Transverse colon (tissue), 4 donors: ENCODE results near the gene TBL1Y. TPM values are rescaled to one million over a fixed set of nuclear protein-coding genes. Genes with fewer than 3 reads are reported as not detected.
"Not testable (repeated sequence)": the region's sequence is repeated elsewhere in the genome, so short reads cannot be mapped to it uniquely, and the experiment has no call there.

ENCODE experiments used
- DNase-seq: peaks from one replicate; pipeline ENCODE4 v3.0.0-alpha.2; 2019
- H3K27ac ChIP-seq, 4 donors: fragments of 200-600 bp; sonication (generic); 2 replicates each; pipeline ENCODE4 v1.5.1; 2016 to 2018; ENCODE audit warnings: inconsistent platforms in 4 of 4
- H3K27me3 ChIP-seq: fragments of 200-600 bp; sonication (generic); 2 replicates; pipeline ENCODE4 v1.5.1; 2017; ENCODE audit warnings: inconsistent platforms
- H3K36me3 ChIP-seq, 4 donors: fragments of 200-600 bp; sonication (generic); 2 replicates each; pipeline ENCODE4 v1.5.1; 2017 to 2019; ENCODE audit warnings: inconsistent platforms in 4 of 4
- H3K4me1 ChIP-seq, 4 donors: fragments of 200-600 bp; sonication (generic); 2 replicates each; pipeline ENCODE4 v1.5.1; 2017 to 2020; ENCODE audit warnings: inconsistent platforms in 4 of 4
- H3K4me3 ChIP-seq, 4 donors: fragments of 200-600 bp; sonication (generic); 1 replicate in 1 of 4; 2 replicates in 3 of 4; pipeline versions ENCODE4 v1.5.1 to v1.6.1; 2017 to 2019; ENCODE audit warnings: inconsistent platforms in 4 of 4
- H3K9me3 ChIP-seq, 2 donors: fragments of 200-600 bp; sonication (generic); 2 replicates each; pipeline ENCODE4 v1.5.1; 2017 to 2019; ENCODE audit warnings: inconsistent platforms in 2 of 2
- EP300 ChIP-seq: sonication (generic); formaldehyde crosslinking; IDR thresholded peaks from one replicate; pipeline ENCODE4 v1.6.1; 2017; ENCODE audit warnings: antibody characterized with exemption, low read depth
- POLR2A ChIP-seq: fragments of 450-650 bp; IDR thresholded peaks from one replicate; pipeline ENCODE4 v1.6.1; 2016; ENCODE audit warnings: antibody characterized with exemption, mild to moderate bottlenecking, moderate library complexity
- POLR2AphosphoS5 ChIP-seq, 3 donors: sonication (generic); formaldehyde crosslinking; IDR thresholded peaks; one replicate each; pipeline ENCODE4 v1.6.1; 2016; ENCODE audit warnings: antibody characterized with exemption in 3 of 3
- WGBS, 2 donors: methylation state at CpG; one replicate each; pipeline ENCODE4 v1.1.5; 2018; ENCODE audit warnings: low coverage in 1 of 2; 5-methylcytosine and 5-hydroxymethylcytosine counted together
- in situ Hi-C, 4 donors: fragments of 200-750 bp; cut with MboI; loops; one replicate each; pipeline versions ENCODE4 v1.15.0 to v1.15.1; 2017; ENCODE audit warnings: low sequenced_read_pairs in 3 of 4, low pct_ligation_motif_present in 1 of 4, low pct_unique_long_range_greater_than_20kb in 1 of 4
- intact Hi-C: fragments of 100-400 bp; cut with DNase I; formaldehyde crosslinking; loops from one replicate; pipeline ENCODE4 v1.15.1; 2023; ENCODE audit warnings: low total_unique reads
- total RNA-seq, 4 donors: library from RNA; depleted of rRNA; stranded (reverse); fragments of >200 nt; gene quantifications; one replicate each; pipeline ENCODE4 v1.1.0, GENCODE V29; 2016
- TF ChIP-seq, protein P1 (sequence below), 5 experiments: fragments of 200-600 bp in 3 of 5; fragments of 450-650 bp in 2 of 5; sonication (generic) in 3 of 5; IDR thresholded peaks; 1 replicate in 2 of 5; 2 replicates in 3 of 5; pipeline ENCODE4 v1.5.1; 2016 to 2017; ENCODE audit warnings: antibody characterized with exemption in 5 of 5, inconsistent platforms in 3 of 5, mild to moderate bottlenecking in 2 of 5, moderate library complexity in 1 of 5

The TBL1Y gene
- total RNA-seq, 4 donors from 2014 or later: 0.68 TPM; not detected in 3

GRCh38 chrY:7040662-7041061, 130.2 kb downstream of the TBL1Y start:
- intact Hi-C loops: no loop called here
- H3K27ac ChIP-seq: no peak overlapping the region
- no peak for DNase-seq
- no peaks in the 10 kb centered on the region for H3K27me3 ChIP-seq
- H3K4me1 ChIP-seq: no peaks in the 10 kb centered on the region
- no peaks in the 10 kb centered on the region for H3K9me3 ChIP-seq
- H3K4me3 ChIP-seq: no peak overlapping the region
- WGBS, 2 donors: no CpG with 5 or more reads among the region's 5 CpGs
- no peak for TF ChIP-seq EP300
- no peak for TF ChIP-seq POLR2A
- no peak for TF ChIP-seq POLR2AphosphoS5 (IDR thresholded peaks at IDR 0.05)
- TF ChIP-seq, protein P1, sequence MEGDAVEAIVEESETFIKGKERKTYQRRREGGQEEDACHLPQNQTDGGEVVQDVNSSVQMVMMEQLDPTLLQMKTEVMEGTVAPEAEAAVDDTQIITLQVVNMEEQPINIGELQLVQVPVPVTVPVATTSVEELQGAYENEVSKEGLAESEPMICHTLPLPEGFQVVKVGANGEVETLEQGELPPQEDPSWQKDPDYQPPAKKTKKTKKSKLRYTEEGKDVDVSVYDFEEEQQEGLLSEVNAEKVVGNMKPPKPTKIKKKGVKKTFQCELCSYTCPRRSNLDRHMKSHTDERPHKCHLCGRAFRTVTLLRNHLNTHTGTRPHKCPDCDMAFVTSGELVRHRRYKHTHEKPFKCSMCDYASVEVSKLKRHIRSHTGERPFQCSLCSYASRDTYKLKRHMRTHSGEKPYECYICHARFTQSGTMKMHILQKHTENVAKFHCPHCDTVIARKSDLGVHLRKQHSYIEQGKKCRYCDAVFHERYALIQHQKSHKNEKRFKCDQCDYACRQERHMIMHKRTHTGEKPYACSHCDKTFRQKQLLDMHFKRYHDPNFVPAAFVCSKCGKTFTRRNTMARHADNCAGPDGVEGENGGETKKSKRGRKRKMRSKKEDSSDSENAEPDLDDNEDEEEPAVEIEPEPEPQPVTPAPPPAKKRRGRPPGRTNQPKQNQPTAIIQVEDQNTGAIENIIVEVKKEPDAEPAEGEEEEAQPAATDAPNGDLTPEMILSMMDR (IDR thresholded peaks at IDR 0.05): no peak
- in situ Hi-C loops: no loop called here
- H3K36me3 ChIP-seq: no peaks in the 10 kb centered on the region

DNA sequence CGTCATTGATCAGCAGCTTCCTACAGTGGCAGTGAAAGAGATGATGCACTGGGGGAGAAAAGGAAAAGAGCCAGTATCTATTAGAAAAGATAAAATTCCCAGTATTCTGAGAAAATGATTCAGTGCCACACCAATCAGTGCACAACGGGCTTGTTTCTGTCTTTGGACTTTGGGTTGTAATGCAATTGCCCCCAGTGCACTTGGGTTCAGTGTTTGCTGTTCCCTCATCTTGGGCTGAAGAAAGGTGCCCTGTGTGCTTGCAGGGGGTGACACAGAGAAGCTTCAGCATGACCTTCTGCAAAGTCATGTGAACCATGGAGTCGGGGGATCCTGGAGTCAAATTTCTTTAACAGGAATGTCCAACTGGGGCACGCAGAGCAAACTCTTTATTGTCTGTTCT, 131.5 kb downstream of the TBL1Y start:
- Histone ChIP-seq H3K36me3 (no peaks in the 10 kb centered on the region), H3K9me3 (no peaks in the 10 kb centered on the region), H3K27ac (no peak overlapping the region), H3K4me3 (no peak overlapping the region), H3K4me1 (no peaks in the 10 kb centered on the region), H3K27me3 (no peaks in the 10 kb centered on the region)
- in situ Hi-C loops (no loop called here), intact Hi-C loops (no loop called here)
- TF ChIP-seq EP300: no peak
- TF ChIP-seq POLR2AphosphoS5 (IDR thresholded peaks at IDR 0.05): no peak
- no peak for TF ChIP-seq POLR2A
- TF ChIP-seq, protein P1 (IDR thresholded peaks at IDR 0.05): no peak
- DNase-seq: no peak
- WGBS, 2 donors: no CpG with 5 or more reads among the region's 4 CpGs

DNA sequence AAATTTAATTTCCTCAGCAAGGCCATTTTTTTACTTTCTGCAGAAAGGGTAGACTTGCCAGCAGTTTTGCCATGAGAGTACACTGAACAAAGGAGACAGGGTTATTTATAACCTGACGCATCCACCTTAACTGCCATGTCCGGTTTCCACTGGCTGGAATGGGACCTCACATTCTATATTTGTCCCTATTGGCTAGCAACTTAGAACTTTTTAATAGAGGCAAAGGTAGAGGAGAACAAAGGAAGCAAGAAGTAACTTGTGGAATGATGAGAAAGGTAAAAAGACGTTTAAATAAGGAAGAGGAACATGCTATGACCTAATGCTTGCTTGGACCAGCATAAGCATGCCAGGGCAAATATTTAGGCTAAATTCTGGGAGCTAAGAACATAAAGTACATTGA, 142.0 kb downstream of the TBL1Y start:
- in situ Hi-C loops, H3K9me3 ChIP-seq, intact Hi-C loops, DNase-seq, H3K27ac ChIP-seq, H3K4me3 ChIP-seq, H3K4me1 ChIP-seq, H3K27me3 ChIP-seq, H3K36me3 ChIP-seq: not testable (repeated sequence)
- WGBS, 2 donors: no CpG with 5 or more reads among the region's 3 CpGs

GRCh38 chrY:7056886-7057285, 146.4 kb downstream of the TBL1Y start:
- Histone ChIP-seq H3K9me3 (no peaks in the 10 kb centered on the region), H3K27ac (no peak overlapping the region), H3K36me3 (no peaks in the 10 kb centered on the region), H3K4me3 (no peak overlapping the region), H3K27me3 (no peaks in the 10 kb centered on the region), H3K4me1 (no peaks in the 10 kb centered on the region)
- TF ChIP-seq EP300 (no peak), POLR2A (no peak), POLR2AphosphoS5 (IDR thresholded peaks at IDR 0.05) (no peak)
- TF ChIP-seq, protein P1 (IDR thresholded peaks at IDR 0.05): no peak
- DNase-seq: no peak
- in situ Hi-C loops (no loop called here), intact Hi-C loops (no loop called here)
- 17% methylated on average over 1 of the region's 5 CpGs; no CpG with 5 or more reads in 1 of the 2 donors for WGBS, 2 donors

DNA sequence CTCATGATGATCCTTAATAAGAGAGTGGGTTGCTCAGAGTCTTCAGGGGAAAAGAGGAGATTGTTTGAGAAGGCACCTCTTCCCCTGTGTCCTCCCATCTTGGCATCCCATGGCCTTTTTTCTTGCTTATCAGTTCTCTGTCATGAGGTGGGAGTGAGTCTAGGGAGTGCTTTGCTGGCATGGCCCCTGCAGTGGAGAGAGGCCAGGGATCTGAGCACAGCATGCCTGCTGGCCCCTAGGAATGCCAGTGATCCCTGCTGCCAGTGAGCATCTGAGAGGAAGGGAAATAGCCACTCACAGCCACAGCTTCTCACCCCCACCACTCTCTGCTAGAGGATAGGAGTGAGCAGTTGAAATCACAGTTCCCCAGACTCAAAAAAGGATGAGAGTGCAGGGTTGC, 168.2 kb downstream of the TBL1Y start:
- Histone ChIP-seq H3K4me3 (no peak overlapping the region), H3K27me3 (no peaks in the 10 kb centered on the region), H3K36me3 (no peaks in the 10 kb centered on the region), H3K27ac (no peak overlapping the region), H3K4me1 (no peaks in the 10 kb centered on the region), H3K9me3 (no peaks in the 10 kb centered on the region)
- TF ChIP-seq POLR2AphosphoS5 (IDR thresholded peaks at IDR 0.05) (no peak), EP300 (no peak)
- no peak for DNase-seq
- in situ Hi-C loops (no loop called here), intact Hi-C loops (no loop called here)

- intact Hi-C loops, H3K9me3 ChIP-seq, H3K36me3 ChIP-seq, H3K4me3 ChIP-seq, H3K27me3 ChIP-seq, H3K4me1 ChIP-seq, H3K27ac ChIP-seq, DNase-seq: not testable (repeated sequence)
- in situ Hi-C loops: loop anchor here in 1 of 4 donors (10.0 kb wide), 1 partner anchor 116 kb away; no protein-coding TSS in a partner anchor
- WGBS, 2 donors: no CpG with 5 or more reads among the region's 4 CpGs
Observed at GRCh38 chrY:7080548-7080947, 170.1 kb downstream of the TBL1Y start.
